Activated naive CD8-positive, alpha-beta T cell treated with anti-CD3 and anti-CD28 coated beads, Interleukin-2, amount 10 ng/mL, durations not matched to agents 7 days and 5 days (primary cell): ENCODE results near the gene POR. TPM values are rescaled to one million over a fixed set of nuclear protein-coding genes. Genes with fewer than 3 reads are reported as not detected.
"Not testable (repeated sequence)": the region's sequence is repeated elsewhere in the genome, so short reads cannot be mapped to it uniquely, and the experiment has no call there.

ENCODE experiments used
- ATAC-seq: fragments of 150-1000 bp; cut with Tn5 transposase; one replicate; pipeline ENCODE4 v1.10.0; 2021; ENCODE audit warnings: low read depth, moderate library complexity
- POLR2A ChIA-PET: fragments of 350-600 bp; sonication (Branson Sonifier 250); formaldehyde crosslinking; loops from one replicate; lab custom pipeline; 2021; ENCODE audit warnings: antibody characterized with exemption; lab: Charles Lee
- DNase-seq: peaks from one replicate; pipeline ENCODE4 v3.0.0; 2021
- H3K27ac Mint-ChIP-seq: one replicate; pipeline ENCODE4 v1.8.0; 2022; ENCODE audit warnings: mild to moderate bottlenecking, mixed read lengths
- H3K27me3 Mint-ChIP-seq: one replicate; pipeline ENCODE4 v1.8.0; 2022; ENCODE audit warnings: mild to moderate bottlenecking, moderate library complexity, mixed read lengths
- H3K36me3 Mint-ChIP-seq: one replicate; pipeline ENCODE4 v1.8.0; 2021; ENCODE audit warnings: mild to moderate bottlenecking, mixed read lengths
- H3K4me1 Mint-ChIP-seq: one replicate; pipeline ENCODE4 v1.8.0; 2021; ENCODE audit warnings: mixed read lengths
- H3K4me3 Mint-ChIP-seq: one replicate; pipeline ENCODE4 v1.8.0; 2022; ENCODE audit warnings: mild to moderate bottlenecking, moderate library complexity, mixed read lengths
- H3K9me3 Mint-ChIP-seq: one replicate; pipeline ENCODE4 v1.8.0; 2021; ENCODE audit warnings: mixed read lengths
- total RNA-seq, 2 experiments: library from RNA; stranded (reverse); gene quantifications; one replicate each; pipeline ENCODE4 v1.2.3, GENCODE V29; 2021

The POR gene
- total RNA-seq, 2 experiments from 2014 or later, result 61.5 to 62.2 TPM

- no peaks in the 10 kb centered on the region for H3K27me3 Mint-ChIP-seq
- DNase-seq, result peak; percentile 50
- ATAC-seq, result peak; percentile 3
- peaks cover 13% of the 10 kb centered on the region for H3K4me1 Mint-ChIP-seq
- H3K36me3 Mint-ChIP-seq, result peaks cover 22% of the 10 kb centered on the region
- POLR2A ChIA-PET, result interaction anchor here (1.1 kb wide), 1 partner anchor 78 kb away, joined by 3 read pairs; no protein-coding TSS in a partner anchor
- peak overlapping the region; percentile 69 for H3K4me3 Mint-ChIP-seq
- no peak overlapping the region for H3K27ac Mint-ChIP-seq
- no peaks in the 10 kb centered on the region for H3K9me3 Mint-ChIP-seq
Measured at GRCh38 chr7:75993689-75994387, 78.9 kb downstream of the POR start.

- Mint-ChIP-seq H3K27me3 (no peaks in the 10 kb centered on the region), H3K4me1 (peaks cover 15% of the 10 kb centered on the region), H3K9me3 (no peaks in the 10 kb centered on the region)
Measured at GRCh38 chr7:75994388-75995051, 79.6 kb downstream of the POR start, which contains the start of gene TMEM120A. TMEM120A (minus strand) TSS chr7:75994595; CDS start chr7:75994570, 25 bp downstream.

GRCh38 chr7:75995052-75995471, 80.1 kb downstream of the POR start:
- no peaks in the 10 kb centered on the region for H3K27me3 Mint-ChIP-seq
- DNase-seq (no peak), ATAC-seq (no peak)
- peak overlapping the region; percentile 73 for H3K4me3 Mint-ChIP-seq
- no peaks in the 10 kb centered on the region for H3K9me3 Mint-ChIP-seq
- H3K36me3 Mint-ChIP-seq, result peaks cover 25% of the 10 kb centered on the region
- H3K27ac Mint-ChIP-seq, result peak overlapping the region; percentile 77
- POLR2A ChIA-PET, result interaction anchor here (0.6 to 1.3 kb wide), 2 partner anchors 80 to 241 kb away, joined by 4 to 7 read pairs; partner anchors contain the start of gene POR
- H3K4me1 Mint-ChIP-seq, result peaks cover 13% of the 10 kb centered on the region

More at GRCh38 chr7:75994388-75995051, 79.6 kb downstream of the POR start, which contains the start of gene TMEM120A:
- H3K4me3 Mint-ChIP-seq, result peak within 1 kb of the TSS; percentile 73
- peak; percentile 98 for DNase-seq
- peaks cover 25% of the 10 kb centered on the region for H3K36me3 Mint-ChIP-seq
- ATAC-seq, result peak; percentile 96
- POLR2A ChIA-PET, result interaction anchor here (1.3 kb wide), 1 partner anchor 79 kb away, joined by 7 read pairs; the partner anchor contains the start of gene POR
- H3K27ac Mint-ChIP-seq, result peak within 1 kb of the TSS; percentile 77

- Mint-ChIP-seq H3K27ac (no peak overlapping the region), H3K9me3 (no peaks in the 10 kb centered on the region), H3K36me3 (peaks cover 28% of the 10 kb centered on the region), H3K4me1 (peaks cover 13% of the 10 kb centered on the region), H3K27me3 (no peaks in the 10 kb centered on the region), H3K4me3 (no peak overlapping the region)
- POLR2A ChIA-PET, result no interaction called here
- no peak for DNase-seq
- no peak for ATAC-seq
Measured at GRCh38 chr7:75995996-75996395, 81.0 kb downstream of the POR start.

- peaks cover 30% of the 10 kb centered on the region for H3K36me3 Mint-ChIP-seq
- POLR2A ChIA-PET, result no interaction called here
- no peak for DNase-seq
- ATAC-seq, result no peak
- no peak overlapping the region for H3K4me3 Mint-ChIP-seq
- peak overlapping the region; percentile 13 for H3K27ac Mint-ChIP-seq
- no peaks in the 10 kb centered on the region for H3K27me3 Mint-ChIP-seq
- peaks cover 13% of the 10 kb centered on the region for H3K4me1 Mint-ChIP-seq
- no peaks in the 10 kb centered on the region for H3K9me3 Mint-ChIP-seq
Measured at GRCh38 chr7:75996476-75996875, 81.5 kb downstream of the POR start.

- DNase-seq, result no peak
- ATAC-seq, result no peak
- H3K9me3 Mint-ChIP-seq, result no peaks in the 10 kb centered on the region
- H3K36me3 Mint-ChIP-seq, result peaks cover 34% of the 10 kb centered on the region
- H3K4me3 Mint-ChIP-seq, result no peak overlapping the region
- POLR2A ChIA-PET, result no interaction called here
- no peak overlapping the region for H3K27ac Mint-ChIP-seq
- peaks cover 13% of the 10 kb centered on the region for H3K4me1 Mint-ChIP-seq
- no peaks in the 10 kb centered on the region for H3K27me3 Mint-ChIP-seq
Measured at GRCh38 chr7:75998038-75998437, 83.1 kb downstream of the POR start.

GRCh38 chr7:76000566-76000965, 85.6 kb downstream of the POR start:
- Mint-ChIP-seq H3K4me3 (no peak overlapping the region), H3K9me3 (no peaks in the 10 kb centered on the region), H3K36me3 (peaks cover 41% of the 10 kb centered on the region), H3K27me3 (no peaks in the 10 kb centered on the region), H3K27ac (no peak overlapping the region), H3K4me1 (peaks cover 13% of the 10 kb centered on the region)
- POLR2A ChIA-PET, result no interaction called here
- DNase-seq (no peak), ATAC-seq (no peak)

GRCh38 chr7:76002139-76002538, 87.2 kb downstream of the POR start:
- DNase-seq (no peak), ATAC-seq (no peak)
- Mint-ChIP-seq H3K27me3 (no peaks in the 10 kb centered on the region), H3K4me1 (peaks cover 7% of the 10 kb centered on the region), H3K36me3 (peaks cover 31% of the 10 kb centered on the region), H3K4me3 (no peak overlapping the region), H3K9me3 (no peaks in the 10 kb centered on the region), H3K27ac (no peak overlapping the region)
- POLR2A ChIA-PET, result no interaction called here

- Mint-ChIP-seq H3K27ac (no peak overlapping the region), H3K4me3 (no peak overlapping the region), H3K4me1 (peaks cover 1% of the 10 kb centered on the region), H3K36me3 (peaks cover 26% of the 10 kb centered on the region), H3K9me3 (no peaks in the 10 kb centered on the region), H3K27me3 (no peaks in the 10 kb centered on the region)
- DNase-seq, result no peak
- POLR2A ChIA-PET, result no interaction called here
- ATAC-seq, result no peak
Measured at GRCh38 chr7:76002822-76003221, 87.9 kb downstream of the POR start.

- H3K36me3 Mint-ChIP-seq, result peaks cover 28% of the 10 kb centered on the region
- no peak for ATAC-seq
- DNase-seq, result no peak
- no peaks in the 10 kb centered on the region for H3K27me3 Mint-ChIP-seq
- no peak overlapping the region for H3K27ac Mint-ChIP-seq
- H3K9me3 Mint-ChIP-seq, result no peaks in the 10 kb centered on the region
- H3K4me3 Mint-ChIP-seq, result no peak overlapping the region
- POLR2A ChIA-PET, result no interaction called here
- H3K4me1 Mint-ChIP-seq, result peaks cover 4% of the 10 kb centered on the region
Measured at GRCh38 chr7:76003351-76003750, 88.4 kb downstream of the POR start.

- POLR2A ChIA-PET, H3K4me3 Mint-ChIP-seq, H3K9me3 Mint-ChIP-seq, H3K27me3 Mint-ChIP-seq, DNase-seq, ATAC-seq, H3K27ac Mint-ChIP-seq: not testable (repeated sequence)
- H3K4me1 Mint-ChIP-seq, result peaks cover 19% of the 10 kb centered on the region
- H3K36me3 Mint-ChIP-seq, result peaks cover 23% of the 10 kb centered on the region
Measured at GRCh38 chr7:76005004-76005403, 90.0 kb downstream of the POR start.

GRCh38 chr7:76008156-76008687, 93.3 kb downstream of the POR start:
- ATAC-seq, result peak; percentile 73
- POLR2A ChIA-PET, result interaction anchor here (0.6 to 1.7 kb wide), 5 partner anchors 39 to 1340 kb away, joined by 3 to 7 read pairs (median 4); partner anchors contain the start of genes MDH2 and STYXL1

More at GRCh38 chr7:76008156-76008687, 93.3 kb downstream of the POR start:
- no peak for DNase-seq
- Mint-ChIP-seq H3K27me3 (peaks cover 2% of the 10 kb centered on the region), H3K9me3 (no peaks in the 10 kb centered on the region), H3K27ac (peak overlapping the region; percentile 35), H3K4me1 (peaks cover 21% of the 10 kb centered on the region), H3K36me3 (peaks cover 23% of the 10 kb centered on the region), H3K4me3 (peak overlapping the region; percentile 80)
